Stimulated activated CD4-positive, alpha-beta T cell treated with anti-CD3 and anti-CD28 coated beads, Interleukin-2, amount 100 ng/mL, for 4 hours (primary cell): ENCODE measurements around the gene SCP2D1.

Source experiments
- DNase-seq: peaks from one replicate; pipeline ENCODE4 v3.0.0-alpha.2; 2020; ENCODE audit warnings: low read depth

SCP2D1 gene

DNA sequence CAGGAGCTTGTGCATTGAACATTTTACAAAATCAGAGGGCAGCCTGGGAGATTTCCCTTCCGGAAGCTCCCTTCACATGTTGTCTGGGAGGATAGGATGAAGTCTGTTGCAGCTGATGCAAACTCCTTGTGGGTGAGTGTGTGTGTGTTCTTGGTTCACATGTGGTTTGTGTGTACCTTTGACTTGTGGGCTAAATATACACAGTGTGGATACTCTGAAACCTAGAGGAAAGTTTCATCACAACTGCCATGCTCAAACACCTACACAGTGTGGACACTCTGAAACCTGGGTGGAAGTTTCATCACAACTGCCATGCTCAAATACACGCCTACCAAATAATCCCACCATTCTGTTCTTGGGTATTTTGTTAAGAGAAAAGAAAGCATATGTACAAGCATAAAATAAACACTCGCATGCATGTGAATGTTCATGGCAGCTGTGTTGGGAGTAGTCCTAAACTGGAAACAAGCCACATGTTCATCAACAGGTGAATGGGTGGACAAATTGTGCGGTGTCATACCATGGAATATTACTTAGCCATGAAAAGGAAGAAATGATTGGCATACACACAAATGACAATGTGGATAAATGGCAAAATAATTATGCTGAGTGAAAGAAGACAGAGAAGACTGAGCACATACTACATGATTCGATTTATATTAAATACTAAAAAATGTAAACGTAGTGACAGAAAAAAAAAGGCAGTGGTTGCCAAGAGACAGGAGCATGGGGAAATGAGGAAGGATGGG lies 1.8 kb downstream of the SCP2D1 start:
- DNase-seq, result no peak

DNA sequence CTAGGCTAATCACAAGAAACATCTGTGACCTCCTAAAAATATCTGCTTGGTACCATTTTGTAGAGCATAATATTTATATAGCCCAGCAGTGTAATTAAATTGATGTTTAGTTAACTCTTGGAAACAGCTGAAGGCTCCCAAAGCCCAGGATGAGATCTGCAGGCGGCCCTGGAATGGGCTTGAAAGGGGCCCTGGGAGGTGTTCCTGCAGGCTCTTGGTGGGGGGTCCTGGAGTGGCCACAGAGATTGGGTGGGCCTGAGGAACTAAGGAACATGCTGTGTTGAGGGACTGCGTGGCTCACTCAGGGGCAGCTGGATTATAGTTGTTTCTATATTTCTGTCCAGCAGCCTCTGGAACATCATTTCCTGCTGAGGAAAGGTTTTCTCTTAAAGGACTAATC lies 9.2 kb downstream of the SCP2D1 start:
- no peak for DNase-seq

- no peak for DNase-seq
These were observed 18.4 kb downstream of the SCP2D1 start for GRCh38 chr20:18831830-18832499.

- no peak for DNase-seq
These were observed 19.1 kb downstream of the SCP2D1 start for GRCh38 chr20:18832546-18833200.

GRCh38 chr20:18835466-18836256 lies 22.1 kb downstream of the SCP2D1 start:
- DNase-seq, result no peak

DNA sequence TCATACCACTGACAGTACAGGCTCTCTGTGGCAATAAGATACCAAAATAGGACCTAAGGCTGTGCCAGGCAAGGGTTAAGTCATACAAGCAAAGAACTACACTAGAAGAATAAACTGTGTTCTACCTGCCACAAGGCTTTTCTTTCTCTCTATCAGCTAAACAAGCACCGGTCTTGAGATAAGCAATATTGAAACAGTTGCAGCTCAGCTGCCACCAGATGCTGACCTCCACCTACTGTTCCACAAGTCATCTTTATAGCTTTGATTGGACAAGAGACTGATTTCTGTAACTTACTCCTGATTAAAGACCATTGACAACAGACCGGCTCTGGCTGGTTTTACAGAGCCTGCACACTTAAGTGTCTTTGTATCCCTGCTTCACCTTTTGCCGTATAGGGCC lies 24.1 kb downstream of the SCP2D1 start:
- no peak for DNase-seq

GRCh38 chr20:18839507-18840247 lies 26.1 kb downstream of the SCP2D1 start:
- DNase-seq, result no peak

GRCh38 chr20:18840248-18840645 lies 26.7 kb downstream of the SCP2D1 start:
- DNase-seq, result no peak

DNA sequence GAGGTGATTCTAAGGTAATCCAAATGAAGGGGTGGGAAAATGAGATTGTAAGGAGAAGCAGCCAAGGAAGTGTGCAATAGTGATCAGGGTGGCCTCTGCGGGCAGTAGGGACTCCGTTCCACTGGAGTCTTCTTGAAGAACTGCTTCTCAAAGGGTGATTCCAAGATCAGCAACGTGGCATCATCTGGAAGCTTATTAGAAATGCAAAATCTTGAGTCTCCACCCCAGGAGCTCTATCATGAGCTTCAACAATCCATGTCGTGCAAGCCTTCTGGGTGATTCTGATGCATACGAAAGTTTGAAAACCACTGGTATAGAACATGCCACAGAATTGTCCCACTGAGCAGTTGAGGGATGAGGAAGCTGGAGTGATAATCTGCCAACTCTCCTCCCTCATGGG lies 31.4 kb downstream of the SCP2D1 start:
- no peak for DNase-seq

DNA sequence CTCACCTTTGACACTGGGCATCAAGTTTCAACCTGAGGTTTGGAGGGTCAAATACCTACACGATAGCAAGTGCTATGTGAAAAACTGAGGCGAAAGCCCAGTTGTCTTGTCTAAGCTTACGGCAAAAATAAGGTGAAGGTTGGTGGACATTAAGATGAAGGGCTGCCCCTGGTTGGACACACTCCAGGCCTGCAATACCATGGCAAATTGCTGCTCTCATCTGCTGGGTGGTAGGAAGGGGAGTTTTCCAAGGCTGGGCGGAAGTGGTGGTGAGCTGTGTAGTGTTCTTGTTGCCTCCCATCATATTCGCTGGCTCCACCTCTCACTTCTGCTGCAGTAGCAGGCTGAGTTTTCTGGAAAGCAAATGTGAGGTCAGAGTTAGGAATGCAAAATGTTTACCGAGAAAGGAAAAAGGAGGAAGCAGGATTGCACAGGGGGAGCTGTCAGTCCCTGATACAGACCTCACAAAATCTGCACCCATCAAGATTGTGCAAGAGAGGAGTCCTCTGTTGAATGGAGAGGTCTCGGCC lies 33.7 kb downstream of the SCP2D1 start:
- no peak for DNase-seq

GRCh38 chr20:18849131-18849530 lies 35.5 kb downstream of the SCP2D1 start:
- no peak for DNase-seq

DNA sequence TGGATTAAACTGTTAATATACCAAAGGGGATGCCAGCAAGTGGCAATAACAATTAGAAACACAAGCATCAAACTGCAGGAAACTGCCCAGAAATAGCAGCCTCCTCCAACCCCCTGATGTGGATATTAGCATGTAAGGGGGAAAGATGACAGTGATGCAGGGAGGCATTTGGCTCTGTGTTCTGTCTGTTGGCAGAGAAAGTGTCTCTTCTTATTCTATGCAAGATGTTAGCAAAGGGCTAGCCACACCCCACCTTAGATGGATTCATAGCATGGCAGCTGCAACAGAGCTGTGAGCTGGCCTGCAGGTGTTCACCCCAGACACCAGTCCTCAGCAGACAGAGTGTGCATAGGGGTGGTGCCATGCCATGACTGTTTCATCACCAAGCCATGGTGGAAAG lies 38.0 kb downstream of the SCP2D1 start:
- no peak for DNase-seq

- DNase-seq, result no peak
These were observed 38.7 kb downstream of the SCP2D1 start for GRCh38 chr20:18852318-18852717.

- no peak for DNase-seq
These were observed 39.6 kb downstream of the SCP2D1 start for GRCh38 chr20:18853216-18853615.

GRCh38 chr20:18853946-18854646 lies 40.5 kb downstream of the SCP2D1 start:
- no peak for DNase-seq

DNA sequence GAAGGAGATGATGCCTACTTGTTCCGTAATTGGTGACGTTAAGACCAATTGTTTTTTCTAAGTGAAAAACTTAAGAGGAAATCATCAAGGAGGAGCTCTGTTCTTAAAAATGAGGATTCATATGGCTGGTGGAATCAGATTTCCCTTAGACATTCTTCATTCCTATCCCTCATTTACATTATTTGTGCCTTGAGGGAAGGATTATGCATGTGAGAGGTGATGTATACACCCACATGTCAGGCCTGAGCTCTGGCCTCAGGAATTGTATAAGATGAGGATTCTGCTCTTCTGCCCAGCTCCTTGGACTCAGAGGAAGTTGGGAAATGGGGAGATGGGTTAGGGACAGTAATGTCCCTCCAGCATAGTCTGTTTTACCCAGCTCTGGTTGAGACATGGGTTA lies 42.3 kb downstream of the SCP2D1 start:
- no peak for DNase-seq

GRCh38 chr20:18856873-18857272 lies 43.3 kb downstream of the SCP2D1 start:
- DNase-seq, result no peak

DNA sequence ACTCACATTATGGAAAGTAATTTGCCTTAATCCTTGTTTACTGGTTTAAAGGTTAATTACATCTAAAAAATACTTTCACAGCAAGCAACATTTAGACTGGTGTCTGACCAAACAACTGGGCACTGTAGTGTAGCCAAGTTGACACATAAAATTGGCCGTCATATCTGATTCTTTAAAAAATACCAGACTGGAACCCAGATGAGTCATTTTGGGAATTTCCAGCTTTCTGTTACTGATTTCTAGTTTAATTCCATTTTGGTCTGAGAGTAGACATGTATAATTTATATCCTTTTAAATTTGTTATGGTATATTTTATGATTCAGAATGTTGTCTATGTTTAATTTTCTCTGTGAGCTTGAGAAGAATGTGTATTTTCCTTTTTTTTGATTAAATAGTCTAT lies 44.1 kb downstream of the SCP2D1 start:
- DNase-seq, result no peak

DNA sequence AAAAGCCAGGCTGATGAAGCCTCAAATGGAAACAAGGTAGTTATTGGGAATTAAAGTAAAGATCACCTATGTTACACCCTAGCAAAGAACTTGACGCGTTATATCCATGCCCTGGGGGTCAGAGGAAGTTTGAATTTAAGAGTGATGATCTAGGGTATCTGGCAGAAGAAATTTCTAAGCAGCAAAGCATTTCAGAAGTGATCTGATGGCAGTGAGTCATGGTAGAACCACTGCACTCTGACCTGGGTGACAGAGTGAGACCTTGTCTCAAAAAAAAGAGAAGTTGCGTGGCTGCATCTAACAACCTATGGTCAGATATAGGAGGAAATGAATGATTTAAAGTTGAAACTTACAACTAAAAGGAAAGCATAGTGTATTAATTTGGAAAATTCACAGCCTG lies 45.2 kb downstream of the SCP2D1 start:
- no peak for DNase-seq
